Activated naive CD4-positive, alpha-beta T cell treated with anti-CD3 and anti-CD28 coated beads, Interleukin-2, amount 50 U/mL, for 16 hours (primary cell): ENCODE measurements around the gene GCSAM.

Experiments
- DNase-seq: peaks from one replicate; pipeline ENCODE4 v3.0.0-alpha.2; 2020

GCSAM gene

DNA sequence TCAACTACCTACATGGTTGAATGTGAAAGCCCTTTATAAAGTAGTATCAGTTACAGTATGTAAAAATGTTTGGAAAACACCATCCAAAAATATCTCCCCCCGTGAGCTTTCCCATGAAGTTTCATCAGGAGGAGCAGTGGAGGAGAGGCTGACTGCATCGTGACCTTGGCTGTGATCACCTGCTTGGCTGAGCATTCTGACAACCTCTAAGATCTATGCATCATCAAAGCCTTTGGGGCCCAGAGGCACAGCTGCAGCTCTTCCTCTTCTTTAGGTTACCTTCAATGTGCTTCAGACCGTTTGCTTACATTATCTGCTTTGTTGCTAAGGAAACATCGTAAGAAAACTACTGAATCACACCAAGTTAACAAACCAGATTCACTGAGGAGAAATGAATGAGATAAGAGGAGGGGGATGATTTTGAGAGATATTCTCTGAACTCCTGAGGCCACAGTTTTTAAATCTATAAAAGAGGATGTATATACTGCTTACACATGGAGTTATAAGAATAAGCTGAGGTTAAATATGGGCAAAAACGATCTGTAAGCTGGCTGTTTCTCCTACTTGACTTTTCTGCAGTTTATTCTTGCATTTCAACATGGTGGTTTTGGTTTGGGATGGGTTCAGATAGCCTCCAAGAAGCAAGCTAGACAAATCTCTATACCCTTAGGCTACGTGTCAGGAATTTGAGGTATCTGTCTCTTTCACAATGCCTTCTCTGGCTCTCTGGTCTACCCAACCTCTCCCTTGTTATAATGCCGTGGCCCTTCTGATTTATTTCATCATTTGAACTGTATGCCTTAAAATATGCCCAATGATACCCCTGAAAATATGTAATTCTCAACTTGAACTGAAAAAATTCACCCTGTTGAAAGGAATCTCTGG lies 4.0 kb downstream of the GCSAM start:
- DNase-seq, result peak; percentile 51

DNA sequence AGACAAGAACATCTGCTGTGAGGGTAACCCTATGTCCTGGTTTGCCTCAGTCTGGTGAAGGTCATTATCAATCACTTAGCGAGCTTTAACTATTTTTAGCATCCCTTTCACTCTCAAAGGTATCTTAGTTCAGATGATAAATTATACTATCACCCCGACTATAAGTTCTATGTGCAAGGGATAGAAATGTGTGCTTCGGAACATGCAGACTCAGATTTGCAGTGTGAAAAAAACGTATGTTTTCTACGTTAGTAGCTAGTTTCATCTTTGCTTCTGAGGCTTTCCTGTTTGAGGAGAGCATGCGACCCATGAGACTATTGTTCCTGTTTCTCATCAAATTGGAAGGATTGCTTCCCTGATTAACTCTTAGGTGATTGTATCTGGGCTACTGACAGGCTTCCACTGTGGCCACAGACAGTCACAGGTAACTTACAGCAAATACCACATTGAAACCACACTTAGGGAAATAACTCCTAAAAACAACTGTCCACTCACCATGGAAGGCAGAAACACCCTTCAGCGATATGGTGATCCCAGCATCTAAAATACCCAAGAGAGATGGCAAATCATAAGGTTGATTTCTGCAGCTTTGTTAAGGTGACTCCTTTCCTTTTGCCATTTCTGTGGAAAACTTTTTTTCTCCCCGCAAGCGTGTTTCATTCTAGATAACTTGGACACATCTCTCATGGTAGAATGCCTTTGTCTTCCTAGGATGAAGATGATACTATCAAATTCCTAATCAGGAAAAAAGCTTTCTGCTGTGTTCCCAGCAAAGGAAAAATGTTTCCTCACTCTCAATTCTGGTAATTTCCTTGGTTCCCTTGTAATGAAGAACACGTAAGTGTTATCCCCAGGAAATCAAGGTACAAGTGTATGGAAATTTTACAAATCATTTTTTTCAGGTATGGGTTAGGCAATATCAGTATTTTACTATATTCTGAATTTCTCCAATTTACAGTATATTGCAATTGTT lies 5.2 kb downstream of the GCSAM start:
- no peak for DNase-seq

DNA sequence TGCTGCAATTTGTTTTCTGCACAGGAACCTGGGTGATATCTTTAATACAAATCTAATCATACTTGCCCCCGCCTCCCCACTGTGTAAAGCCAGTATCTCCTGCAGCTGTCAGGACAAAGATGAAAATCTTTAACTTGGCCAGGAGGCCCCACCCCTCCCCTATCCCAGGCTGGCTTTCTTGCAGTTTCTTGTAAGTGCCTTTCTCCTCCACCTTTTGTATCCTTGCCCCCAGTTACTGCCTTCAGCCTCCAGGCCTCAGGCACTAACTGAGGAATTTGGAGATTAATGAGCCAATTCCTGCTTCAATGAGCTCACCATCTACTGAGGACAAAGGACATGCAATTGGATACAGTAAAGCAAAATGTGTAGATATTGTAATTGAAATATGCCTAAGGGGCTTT lies 6.5 kb downstream of the GCSAM start:
- DNase-seq, result no peak

DNA sequence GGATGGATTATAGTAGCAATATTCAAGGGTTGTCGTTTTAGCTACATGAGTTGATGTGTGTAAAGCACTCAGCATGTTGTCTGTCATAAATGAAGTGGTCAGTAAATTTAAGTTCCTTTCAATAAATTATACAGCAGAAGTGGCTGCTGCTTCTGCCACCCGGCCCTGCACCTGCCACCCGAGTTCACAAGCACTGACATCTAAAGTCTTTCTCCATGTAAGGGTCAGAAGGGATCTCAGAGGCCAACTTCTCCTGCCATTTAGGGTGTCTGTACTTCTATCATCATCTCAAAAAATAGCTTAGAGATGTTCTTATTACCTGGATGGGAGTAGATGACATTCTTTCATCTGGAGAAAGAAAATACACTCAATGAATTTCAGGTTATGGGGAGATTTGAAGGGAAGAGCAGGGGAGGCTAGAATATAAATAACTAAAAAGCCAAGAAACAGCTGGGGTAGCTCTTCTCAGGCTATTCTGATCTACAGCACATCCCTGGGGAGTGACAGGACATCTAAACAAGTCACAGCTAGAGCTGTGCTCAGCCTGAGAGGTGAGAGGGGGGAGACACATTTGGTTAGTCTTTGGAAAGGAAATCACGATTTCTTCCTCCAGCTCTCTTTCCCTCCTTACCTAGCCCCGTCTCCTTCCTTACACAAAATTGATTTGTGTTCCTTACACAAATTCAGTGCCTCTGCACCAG lies 8.0 kb downstream of the GCSAM start:
- DNase-seq, result no peak

DNA sequence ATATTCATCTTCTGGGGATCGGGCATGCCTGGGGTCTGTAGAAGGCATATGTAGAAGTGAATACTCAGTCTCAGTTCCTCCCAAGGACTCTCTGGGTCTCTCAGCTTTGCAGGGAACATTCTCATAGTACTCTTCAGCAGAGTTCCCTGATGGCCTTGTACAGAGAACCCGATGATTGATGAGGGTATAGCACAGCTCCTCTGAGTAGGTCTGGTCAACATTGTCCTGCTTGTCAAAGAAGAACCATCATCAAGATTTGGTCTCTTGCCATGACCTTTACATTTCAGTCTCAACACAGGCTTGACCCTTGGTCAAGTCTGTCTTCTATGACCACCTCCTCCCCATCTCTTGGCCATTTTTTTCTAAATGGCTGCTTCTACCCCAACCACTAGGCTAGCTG lies 9.5 kb downstream of the GCSAM start:
- DNase-seq, result no peak

DNA sequence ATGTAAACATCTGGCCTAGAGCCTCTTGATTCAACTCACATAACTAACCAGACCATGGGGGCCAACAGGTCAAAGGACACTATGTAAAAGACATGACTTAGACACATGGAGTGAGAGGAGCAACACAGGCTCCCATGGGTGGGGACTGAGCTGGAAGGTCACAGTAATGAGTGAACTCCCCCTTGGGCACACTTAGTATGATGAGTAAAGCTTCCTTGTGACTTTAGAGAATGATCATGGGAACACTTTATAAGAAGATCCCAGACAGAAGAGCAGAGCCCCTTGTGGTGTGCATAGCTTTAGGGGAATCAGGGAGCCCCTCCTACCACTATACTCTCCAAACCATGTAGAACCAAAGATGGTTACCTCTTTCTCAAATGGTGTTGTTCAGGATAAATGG lies 10.2 kb downstream of the GCSAM start:
- DNase-seq, result no peak

DNA sequence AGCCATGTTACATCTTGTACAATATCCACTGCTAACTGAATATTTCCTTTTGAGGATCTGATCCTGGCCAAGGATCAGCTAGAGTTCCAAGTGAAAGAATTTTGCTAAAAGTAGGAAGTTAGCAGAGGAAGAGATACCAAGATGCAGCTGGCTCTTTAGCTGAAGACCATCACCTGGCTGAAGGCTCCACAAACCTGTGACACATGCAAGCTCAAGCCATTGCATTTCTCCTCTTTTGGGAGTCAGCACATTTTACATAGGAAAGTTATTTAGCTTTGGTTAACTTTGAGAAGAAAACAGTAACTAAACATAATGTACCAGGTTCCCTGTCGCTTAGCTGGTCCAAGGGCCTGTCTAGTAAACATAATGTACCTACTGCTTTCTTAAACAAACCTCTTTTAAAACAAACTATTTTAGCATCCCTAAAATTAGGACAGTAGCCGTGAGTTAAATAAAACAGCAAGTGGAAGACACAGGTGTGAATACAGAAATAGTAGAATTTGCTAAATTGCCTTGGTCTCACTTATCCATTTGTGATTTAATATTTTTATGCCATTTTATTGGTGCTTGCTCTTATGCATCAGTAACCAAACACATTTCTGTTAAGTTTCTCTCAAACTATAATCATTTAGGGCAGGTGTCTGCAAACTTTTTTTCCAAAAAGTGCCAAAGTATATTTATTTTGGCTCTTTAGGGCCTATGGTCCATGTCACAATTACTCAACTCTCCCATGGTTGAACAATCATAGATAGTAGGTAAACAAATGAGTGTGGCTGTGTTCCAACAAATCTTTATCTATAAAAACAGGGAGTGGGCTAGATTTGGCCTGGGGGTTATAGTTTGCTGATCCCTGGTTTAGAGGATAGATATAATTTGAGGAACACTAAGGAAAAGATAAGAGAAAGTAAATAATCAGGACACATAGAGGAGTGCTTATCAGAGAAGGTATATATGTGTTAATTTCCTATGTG lies 11.2 kb downstream of the GCSAM start:
- no peak for DNase-seq

DNA sequence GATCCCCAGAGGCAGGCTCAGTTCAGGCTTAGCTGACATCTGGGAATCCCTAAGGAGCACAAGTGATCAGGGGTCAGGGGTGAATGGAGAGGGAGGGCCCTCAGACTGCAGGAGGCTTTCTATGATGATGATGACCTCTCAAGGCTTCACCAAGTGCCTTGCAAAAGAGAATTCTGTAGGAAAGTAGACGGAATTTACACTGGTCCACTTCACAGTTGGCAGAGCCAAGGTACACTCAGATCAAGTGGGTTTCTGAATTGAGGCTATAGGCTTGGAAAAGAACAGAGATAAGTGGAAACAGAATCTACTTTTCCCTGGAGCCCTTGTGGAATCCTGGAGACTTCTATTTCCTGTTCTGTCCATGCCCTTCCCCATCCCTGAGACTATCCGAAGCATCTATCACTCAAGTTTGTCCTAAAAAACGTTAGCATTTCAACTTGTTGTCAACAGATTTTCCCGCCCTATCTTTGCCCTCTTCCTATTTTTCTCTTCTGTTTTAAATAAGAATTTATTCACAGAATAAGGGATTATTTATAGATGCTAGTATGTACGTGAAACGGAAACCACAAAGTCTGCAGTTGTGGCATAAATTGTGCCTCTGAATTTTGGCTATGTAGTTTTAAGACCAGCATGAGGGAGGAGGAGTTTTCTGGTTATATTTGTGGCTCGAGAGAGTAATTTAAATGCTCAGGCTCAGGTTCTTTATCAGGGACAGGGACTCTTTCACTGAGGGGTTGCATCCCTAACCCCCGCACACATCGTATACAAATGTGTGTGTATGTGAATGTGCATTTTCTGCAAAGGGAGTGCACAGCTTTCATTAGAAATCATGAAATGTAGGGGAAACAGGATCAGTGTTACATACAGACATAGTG lies 12.8 kb downstream of the GCSAM start:
- DNase-seq, result no peak

DNA sequence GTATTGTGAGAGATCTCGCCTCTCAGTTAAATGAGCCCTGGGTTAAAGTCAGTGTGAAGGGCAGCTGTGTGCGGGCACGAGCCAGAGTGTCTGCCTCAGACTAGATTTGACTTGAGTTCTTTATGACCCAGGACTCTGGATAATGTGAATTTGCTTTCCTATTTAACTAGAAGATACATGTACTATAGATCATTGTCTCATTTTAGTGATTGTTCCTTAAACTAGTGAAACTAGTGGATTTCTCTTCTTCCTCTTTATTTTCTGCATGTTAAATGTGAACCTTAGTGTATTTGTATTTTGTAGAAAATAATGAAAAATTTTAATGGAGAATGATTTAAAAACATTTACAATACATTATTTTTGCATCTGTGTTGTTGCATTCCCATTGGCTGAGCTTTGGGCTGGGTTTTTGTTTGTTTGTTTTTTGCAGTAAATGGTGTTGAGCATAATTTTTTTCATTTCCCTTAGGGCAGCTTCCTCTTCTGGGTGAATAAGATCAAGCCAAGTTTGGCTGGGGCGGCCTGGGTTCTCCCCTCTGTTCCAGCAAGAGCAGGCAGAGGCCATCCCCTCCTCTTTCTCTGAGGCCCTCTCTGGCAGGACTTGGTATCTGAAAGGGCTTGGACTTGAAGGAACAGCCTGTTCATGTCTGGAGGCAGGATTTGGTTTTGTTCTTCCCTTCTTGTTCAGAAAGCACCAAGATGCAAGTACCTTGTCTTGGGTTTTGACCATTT lies 15.0 kb downstream of the GCSAM start:
- no peak for DNase-seq

DNA sequence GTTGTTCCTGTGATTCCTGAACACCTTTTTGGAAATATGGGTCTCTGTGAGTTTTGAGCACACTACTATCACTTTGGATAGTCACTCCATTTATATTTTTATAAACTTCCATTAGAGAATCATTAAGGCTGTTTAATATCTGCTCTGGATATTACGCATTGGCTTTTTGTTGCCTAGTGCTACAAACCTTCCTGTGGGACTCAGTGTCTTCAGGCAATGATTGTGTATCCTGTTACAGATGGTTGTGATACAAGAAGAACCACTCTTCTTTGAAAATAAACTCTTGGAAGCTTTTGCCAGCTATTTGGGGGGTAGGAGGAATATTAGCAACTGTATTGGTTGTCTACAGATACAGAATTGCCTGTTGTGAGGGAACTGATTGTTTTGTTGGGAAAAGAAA lies 15.6 kb downstream of the GCSAM start:
- no peak for DNase-seq

DNA sequence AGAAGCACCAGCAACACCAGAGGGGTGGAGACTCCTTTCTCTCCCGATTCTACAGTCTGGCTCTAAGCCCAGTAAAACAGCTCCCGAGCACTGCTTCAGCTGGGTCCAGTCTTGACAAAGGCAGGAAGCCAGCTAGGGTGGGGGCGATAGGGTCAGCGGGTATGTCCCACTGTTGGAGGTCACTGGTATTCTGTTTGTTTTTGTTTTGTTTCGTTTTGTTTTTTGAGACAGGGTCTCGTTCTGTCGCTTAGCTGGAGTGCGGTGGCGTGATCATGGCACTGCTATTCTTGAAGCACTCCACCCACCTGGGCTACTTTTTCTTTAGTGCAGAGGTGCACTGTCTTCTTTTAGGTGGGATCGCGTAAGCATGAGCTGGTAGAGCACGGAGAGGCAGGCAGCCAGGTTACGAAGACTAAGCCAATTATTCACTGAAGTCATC lies 16.3 kb downstream of the GCSAM start:
- no peak for DNase-seq

DNA sequence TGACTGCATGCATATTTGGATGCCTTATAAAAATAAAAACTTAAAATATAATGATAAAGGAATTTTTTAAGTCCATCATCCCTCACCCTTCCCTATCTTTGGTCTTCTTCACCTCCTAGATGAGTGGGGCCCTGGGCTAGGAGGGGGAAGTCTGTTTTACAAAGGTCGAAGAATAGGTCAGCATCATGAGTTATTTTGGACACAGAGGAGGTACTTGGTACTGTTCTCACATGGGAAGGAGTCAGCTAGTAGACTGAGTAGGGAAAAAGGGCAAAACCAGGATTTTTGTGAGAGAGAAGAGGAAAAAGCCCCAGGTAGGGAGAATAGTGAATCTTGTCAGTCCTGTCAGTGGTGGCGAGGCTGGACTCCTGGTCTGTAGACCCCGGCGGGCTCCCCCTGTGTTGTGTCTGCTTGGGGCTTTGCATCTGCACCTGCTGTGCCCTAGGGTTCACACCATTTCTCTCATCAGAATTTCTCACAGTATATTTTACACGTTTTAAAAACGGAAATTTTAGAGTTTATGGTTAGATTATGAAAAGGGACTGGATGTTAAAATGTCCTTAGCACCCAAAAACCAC lies 17.2 kb downstream of the GCSAM start:
- no peak for DNase-seq

DNA sequence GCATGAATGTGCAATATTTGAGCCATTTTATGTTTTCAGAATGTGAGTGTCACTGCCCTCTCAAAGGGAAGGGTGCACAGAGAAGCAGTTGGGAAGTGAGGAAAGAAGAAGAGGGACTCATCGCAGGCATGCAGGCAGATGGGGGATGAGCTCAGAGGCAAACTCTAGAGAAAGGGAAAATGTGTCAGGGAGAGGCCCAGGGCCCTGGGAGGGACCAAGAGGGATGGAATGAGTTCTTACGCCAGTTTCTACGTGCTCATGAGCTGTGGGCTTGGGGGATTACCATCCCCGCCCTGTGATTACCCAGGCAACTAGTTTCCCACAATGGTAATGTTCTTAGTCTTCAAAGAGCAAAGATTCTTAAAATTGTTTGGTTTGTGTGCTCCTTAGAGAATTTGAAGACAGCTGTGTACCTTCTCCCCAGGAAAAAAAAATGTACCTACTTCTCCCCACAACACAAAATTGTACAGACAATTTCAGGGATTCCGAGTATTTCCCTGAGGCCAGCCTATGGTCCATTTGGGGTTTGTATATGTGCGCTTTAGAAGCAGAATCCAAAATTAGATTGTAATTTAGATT lies 17.8 kb downstream of the GCSAM start:
- no peak for DNase-seq

DNA sequence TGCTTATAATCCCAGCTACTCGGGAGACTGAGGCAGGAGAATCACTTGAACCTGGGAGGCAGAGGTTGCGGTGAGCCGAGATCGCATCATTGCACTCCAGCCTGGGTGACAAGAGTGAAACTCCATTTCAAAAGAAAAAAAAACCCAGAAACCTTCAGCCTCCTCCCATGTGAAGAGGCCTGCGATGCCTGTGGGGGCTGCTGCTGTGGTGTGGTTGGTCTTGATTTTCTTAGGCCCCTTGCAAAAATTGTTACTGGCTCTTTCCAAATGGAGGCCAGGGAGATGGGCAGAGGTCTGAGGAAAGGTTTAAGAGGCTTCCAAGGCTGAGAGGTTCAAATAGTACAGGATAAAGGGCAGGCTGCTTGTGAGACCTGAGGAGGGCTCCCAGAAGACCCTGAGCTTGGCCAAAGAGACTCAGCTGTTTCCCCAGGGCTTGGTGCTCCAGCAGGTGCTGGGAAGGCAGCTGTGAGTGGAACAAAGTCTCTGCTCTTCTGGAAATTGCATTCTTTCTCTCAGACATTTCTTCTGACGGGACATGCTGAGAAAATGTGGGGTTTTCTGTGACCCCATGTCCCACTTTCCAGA lies 18.4 kb downstream of the GCSAM start:
- no peak for DNase-seq

DNA sequence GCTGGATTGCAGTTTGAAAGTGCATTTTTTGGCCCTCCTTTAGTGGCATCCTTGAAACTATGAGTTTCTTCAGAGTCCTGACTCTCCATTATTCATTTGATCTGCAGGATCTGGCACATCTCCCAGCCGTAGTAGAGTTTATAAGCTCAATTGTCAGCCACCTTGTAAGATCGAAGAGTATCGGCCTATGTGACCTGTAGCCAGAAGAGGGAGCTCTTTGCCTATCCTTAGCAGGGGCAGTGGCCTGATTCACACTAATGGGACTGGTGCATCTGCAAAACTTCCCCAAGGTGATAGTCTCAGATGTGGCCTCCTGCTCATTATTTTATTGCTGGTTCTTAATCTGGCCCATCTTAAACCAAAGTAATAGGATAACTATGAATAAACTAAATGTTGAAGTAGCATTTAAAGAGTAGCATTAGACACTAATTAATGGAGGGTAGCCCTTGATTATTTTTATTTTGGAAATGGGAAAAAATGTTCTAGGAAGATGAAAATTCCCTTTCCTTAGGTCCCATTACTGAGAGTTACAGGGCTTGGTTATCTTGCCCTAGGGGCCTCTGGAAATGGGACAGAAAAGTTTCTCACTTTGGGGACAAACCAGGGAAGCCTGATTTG lies 21.2 kb downstream of the GCSAM start:
- DNase-seq, result peak; percentile 52

DNA sequence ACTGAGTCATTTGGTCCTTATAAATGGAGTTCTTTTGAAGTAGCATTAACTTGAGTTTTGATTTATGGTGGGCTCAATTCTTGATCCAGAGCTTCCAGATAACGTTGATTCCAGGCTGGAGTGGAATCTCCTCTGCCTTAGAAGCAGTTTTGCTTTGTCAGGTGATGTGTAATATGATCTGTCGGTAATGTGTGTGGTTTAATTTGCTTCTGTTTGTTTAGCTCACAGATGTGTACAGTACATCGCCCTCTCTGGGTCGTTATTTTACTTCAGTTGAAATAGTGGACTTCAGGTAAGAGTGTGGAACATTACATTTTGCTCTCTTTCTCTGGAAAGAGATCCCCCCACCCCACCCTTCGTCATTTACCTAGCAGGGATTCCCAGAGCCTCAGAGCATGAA lies 23.7 kb downstream of the GCSAM start:
- no peak for DNase-seq

DNA sequence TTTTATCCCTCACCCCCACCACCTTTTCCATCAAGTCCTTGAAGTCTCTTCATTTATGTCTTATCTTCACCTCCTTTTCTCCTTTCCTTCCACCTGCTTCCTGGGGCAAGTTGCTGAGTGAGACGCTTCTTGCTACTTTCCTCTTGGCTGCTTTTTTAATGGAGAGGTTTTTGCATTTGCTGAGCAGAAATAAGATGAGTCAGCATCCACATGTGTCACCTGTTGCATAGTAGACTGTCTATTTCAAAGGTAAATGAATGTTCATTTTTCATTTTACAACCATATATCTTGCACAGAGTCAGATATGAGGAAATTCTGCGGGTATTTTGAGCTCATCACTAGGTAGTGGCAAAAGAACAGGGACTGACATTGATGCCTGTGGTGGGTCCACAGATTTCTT lies 28.3 kb downstream of the GCSAM start:
- no peak for DNase-seq

DNA sequence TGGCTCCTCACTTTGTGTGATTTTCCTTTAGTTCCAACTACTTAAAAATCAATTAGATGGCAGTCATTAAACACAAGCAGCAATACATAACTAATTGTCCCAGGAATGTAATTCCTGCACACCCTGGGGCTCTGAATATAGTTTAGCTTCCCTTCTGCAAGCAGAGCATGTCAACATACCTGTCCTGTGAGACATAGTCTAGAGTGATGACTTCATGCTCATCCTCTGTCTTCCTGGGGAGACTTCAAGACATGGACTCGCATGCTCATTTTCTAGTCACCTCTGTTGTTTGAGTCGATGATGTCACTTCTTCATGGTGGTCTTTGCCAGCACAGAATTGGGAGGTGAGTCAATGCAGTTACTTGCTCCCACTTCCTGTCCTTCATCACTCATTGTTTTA lies 31.1 kb downstream of the GCSAM start:
- DNase-seq, result no peak

DNA sequence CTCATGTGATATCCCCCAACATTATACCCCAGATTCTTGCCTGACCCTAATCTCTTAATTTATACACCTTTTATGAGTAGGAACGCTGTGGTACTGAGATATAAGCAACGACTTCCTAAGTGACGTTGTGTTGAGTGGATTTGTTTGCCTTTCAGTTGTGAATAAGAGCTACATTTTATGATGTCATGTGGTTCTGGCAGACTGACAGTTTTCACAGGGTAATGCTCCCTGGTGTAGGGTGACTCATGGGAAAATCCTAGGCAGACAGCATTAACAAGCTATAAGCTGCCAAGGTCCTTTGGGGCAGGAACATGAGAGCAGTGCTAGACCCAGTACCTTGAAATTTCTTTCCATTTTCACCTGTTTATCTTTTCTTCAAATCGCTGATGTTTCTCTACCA lies 35.7 kb downstream of the GCSAM start:
- DNase-seq, result no peak
